ENCODE results near the gene LDAH. TPM values are rescaled to one million over a fixed set of nuclear protein-coding genes. Genes with fewer than 3 reads are reported as not detected.

Gene LDAH
- total and polyA plus RNA-seq, 10 of the 15 experiments (the other 5 are each of a cell fraction or from before 2014, with no cell fraction given): 17.9 to 44.7 (median 30.0) TPM

DNA sequence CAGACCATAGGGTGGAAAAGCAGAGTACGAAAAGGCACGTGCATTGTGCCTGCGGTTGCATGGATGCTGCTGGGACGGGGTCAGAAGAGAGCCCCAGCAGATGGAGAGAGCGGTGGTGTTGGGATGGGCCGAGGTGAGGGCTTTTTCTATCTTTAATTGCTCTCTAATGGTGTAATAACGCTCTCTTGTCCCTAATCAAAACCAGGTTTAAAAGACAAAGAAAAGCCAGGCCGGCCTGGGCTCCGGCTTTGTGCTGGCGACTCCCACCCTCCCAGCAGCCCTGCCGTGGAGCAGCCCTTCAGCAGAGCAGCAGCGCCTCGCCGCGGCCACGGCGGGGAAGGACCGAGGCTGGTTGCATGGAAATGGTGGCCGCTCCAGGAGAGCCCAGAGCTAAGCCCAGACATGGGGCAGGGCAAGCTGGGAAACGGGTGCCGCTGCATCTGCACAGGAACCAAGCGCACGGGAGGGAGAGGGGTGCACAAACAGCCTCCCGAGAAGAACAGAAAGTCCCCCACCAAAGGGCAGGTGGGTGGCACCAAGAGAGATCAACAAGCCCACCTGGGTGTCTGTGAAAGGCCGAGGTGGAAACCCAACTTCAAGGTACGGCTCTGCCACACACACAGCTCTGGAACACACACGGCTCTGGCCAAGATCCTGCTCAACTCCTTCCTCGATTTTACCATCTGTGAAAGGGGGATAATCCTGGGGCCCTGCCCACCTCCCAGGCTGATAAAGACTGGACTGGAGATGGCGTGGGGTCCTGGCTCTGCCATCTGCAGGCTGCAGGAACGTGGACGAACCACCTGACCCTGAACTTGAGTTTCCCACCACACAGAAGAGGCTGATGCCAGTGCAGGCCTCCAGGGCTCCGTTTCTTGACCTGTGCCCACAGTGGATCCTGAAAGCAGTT lies 187.0 kb downstream of the LDAH start (continued):
- no peak for TF ChIP-seq ELK1 (IDR thresholded peaks at IDR 0.05; ENCODE audit: low read depth, low read length)
- 0 out of 2 replicates have a peak, but pooled peaks have one; percentile 39 for TF ChIP-seq HDGF (IDR thresholded peaks at IDR 0.05)
- TF ChIP-seq RFX5 (IDR thresholded peaks at IDR 0.05; ENCODE audit: low read depth, low read length): no peak
- TF ChIP-seq ZNF622 (IDR thresholded peaks at IDR 0.05): no peak
- TF ChIP-seq ZBTB11 (CRISPR knock-in tag; IDR thresholded peaks at IDR 0.05): no peak
- TF ChIP-seq, protein P1, sequence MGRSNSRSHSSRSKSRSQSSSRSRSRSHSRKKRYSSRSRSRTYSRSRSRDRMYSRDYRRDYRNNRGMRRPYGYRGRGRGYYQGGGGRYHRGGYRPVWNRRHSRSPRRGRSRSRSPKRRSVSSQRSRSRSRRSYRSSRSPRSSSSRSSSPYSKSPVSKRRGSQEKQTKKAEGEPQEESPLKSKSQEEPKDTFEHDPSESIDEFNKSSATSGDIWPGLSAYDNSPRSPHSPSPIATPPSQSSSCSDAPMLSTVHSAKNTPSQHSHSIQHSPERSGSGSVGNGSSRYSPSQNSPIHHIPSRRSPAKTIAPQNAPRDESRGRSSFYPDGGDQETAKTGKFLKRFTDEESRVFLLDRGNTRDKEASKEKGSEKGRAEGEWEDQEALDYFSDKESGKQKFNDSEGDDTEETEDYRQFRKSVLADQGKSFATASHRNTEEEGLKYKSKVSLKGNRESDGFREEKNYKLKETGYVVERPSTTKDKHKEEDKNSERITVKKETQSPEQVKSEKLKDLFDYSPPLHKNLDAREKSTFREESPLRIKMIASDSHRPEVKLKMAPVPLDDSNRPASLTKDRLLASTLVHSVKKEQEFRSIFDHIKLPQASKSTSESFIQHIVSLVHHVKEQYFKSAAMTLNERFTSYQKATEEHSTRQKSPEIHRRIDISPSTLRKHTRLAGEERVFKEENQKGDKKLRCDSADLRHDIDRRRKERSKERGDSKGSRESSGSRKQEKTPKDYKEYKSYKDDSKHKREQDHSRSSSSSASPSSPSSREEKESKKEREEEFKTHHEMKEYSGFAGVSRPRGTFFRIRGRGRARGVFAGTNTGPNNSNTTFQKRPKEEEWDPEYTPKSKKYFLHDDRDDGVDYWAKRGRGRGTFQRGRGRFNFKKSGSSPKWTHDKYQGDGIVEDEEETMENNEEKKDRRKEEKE (IDR thresholded peaks at IDR 0.05): no peak
- no peak for TF ChIP-seq NR2C2 (IDR thresholded peaks at IDR 0.05; ENCODE audit: borderline replicate concordance, control insufficient read depth, insufficient read length, low read depth)

Data from GM12878 (cell line).